Measurements from ENCODE around the gene FGGY.

GRCh38 chr1:59427155-59427554 lies 130.3 kb downstream of the FGGY start:
- TF ChIP-seq CTCF (IDR thresholded peaks at IDR 0.05) = no peak
- TF ChIP-seq EP300 (IDR thresholded peaks at IDR 0.05) = no peak
- no peak for TF ChIP-seq POLR2A (IDR thresholded peaks at IDR 0.05; ENCODE audit: low read depth)

All from esophagus muscularis mucosa (tissue), 4 donors.